Trophoblast cell (in vitro differentiated cells and primary cell): Measurements from ENCODE around the gene NOC2L.
"Not testable (repeated sequence)": the region's sequence is repeated elsewhere in the genome, so short reads cannot be mapped to it uniquely, and the experiment has no call there.

Source experiments
- DNase-seq, 2 donors: peaks; one replicate each; pipeline ENCODE4 v3.0.0-alpha.2; 2016
- H2AFZ ChIP-seq: 2 replicates; pipeline ENCODE4 v1.6.1; 2013; ENCODE audit warnings: low read length, moderate library complexity, mild to moderate bottlenecking; ENCODE audit not compliant: insufficient read depth, poor library complexity
- H2AK5ac ChIP-seq: 2 replicates; pipeline ENCODE4 v1.6.1; 2013; ENCODE audit warnings: mild to moderate bottlenecking, low read length
- H2BK120ac ChIP-seq: 2 replicates; pipeline ENCODE4 v1.6.1; 2013; ENCODE audit warnings: low read length, mild to moderate bottlenecking, moderate library complexity; ENCODE audit not compliant: insufficient read depth, poor library complexity
- H2BK12ac ChIP-seq: 2 replicates; pipeline ENCODE4 v1.6.1; 2013; ENCODE audit warnings: mild to moderate bottlenecking, low read length, moderate library complexity
- H2BK5ac ChIP-seq: 2 replicates; pipeline ENCODE4 v1.6.1; 2013; ENCODE audit warnings: low read length, low read depth, moderate library complexity, mild to moderate bottlenecking; ENCODE audit not compliant: poor library complexity
- H3K14ac ChIP-seq: 2 replicates; pipeline ENCODE4 v1.6.1; 2013; ENCODE audit warnings: mild to moderate bottlenecking, low read length
- H3K18ac ChIP-seq: 2 replicates; pipeline ENCODE4 v1.6.1; 2013; ENCODE audit warnings: mild to moderate bottlenecking, low read length
- H3K23ac ChIP-seq: 2 replicates; pipeline ENCODE4 v1.6.1; 2013; ENCODE audit warnings: low read length
- H3K27ac ChIP-seq: 2 replicates; pipeline ENCODE4 v1.5.1; 2013; ENCODE audit warnings: low read depth, mild to moderate bottlenecking, inconsistent platforms, low read length, moderate library complexity
- H3K27me3 ChIP-seq: 2 replicates; pipeline ENCODE4 v1.6.1; 2013; ENCODE audit warnings: inconsistent platforms, mild to moderate bottlenecking, low read length, moderate library complexity; ENCODE audit not compliant: insufficient read depth
- H3K36me3 ChIP-seq, 2 experiments: 1 replicate in 1 of 2; 2 replicates in 1 of 2; pipeline ENCODE4 v1.6.1; 2013; ENCODE audit warnings: low read length in 2 of 2, mild to moderate bottlenecking in 2 of 2, moderate library complexity in 1 of 2; ENCODE audit not compliant: insufficient read depth in 2 of 2, control insufficient read depth in 1 of 2
- H3K4ac ChIP-seq: 2 replicates; pipeline ENCODE4 v1.6.1; 2013; ENCODE audit warnings: low read depth, mild to moderate bottlenecking, low read length, moderate library complexity
- H3K4me1 ChIP-seq, 2 experiments: 1 replicate in 1 of 2; 2 replicates in 1 of 2; pipeline ENCODE4 v1.6.1; 2013; ENCODE audit warnings: low read length in 2 of 2, mild to moderate bottlenecking in 2 of 2, moderate library complexity in 1 of 2; ENCODE audit not compliant: insufficient read depth in 2 of 2, control insufficient read depth in 1 of 2
- H3K4me2 ChIP-seq: 2 replicates; pipeline ENCODE4 v1.6.1; 2013; ENCODE audit warnings: inconsistent platforms, mild to moderate bottlenecking, low read length, moderate library complexity
- H3K4me3 ChIP-seq: 2 replicates; pipeline ENCODE4 v1.5.1; 2013; ENCODE audit warnings: mild to moderate bottlenecking, low read depth, low read length, inconsistent platforms
- H3K79me1 ChIP-seq: one replicate; pipeline ENCODE4 v1.6.1; 2013; ENCODE audit warnings: low read length
- H3K79me2 ChIP-seq: 2 replicates; pipeline ENCODE4 v1.6.1; 2013; ENCODE audit warnings: low read length, mild to moderate bottlenecking; ENCODE audit not compliant: control insufficient read depth, insufficient read depth, poor library complexity
- H3K9ac ChIP-seq: 2 replicates; pipeline ENCODE4 v1.6.1; 2013; ENCODE audit warnings: mild to moderate bottlenecking, low read length
- H3K9me3 ChIP-seq: 2 replicates; pipeline ENCODE4 v1.6.1; 2013; ENCODE audit warnings: low read depth, mild to moderate bottlenecking, control low read depth, inconsistent platforms, low read length; ENCODE audit not compliant: insufficient read depth
- H4K12ac ChIP-seq: 2 replicates; pipeline ENCODE4 v1.6.1; 2013; ENCODE audit warnings: low read depth, mild to moderate bottlenecking, low read length, moderate library complexity
- H4K8ac ChIP-seq: 2 replicates; pipeline ENCODE4 v1.6.1; 2013; ENCODE audit warnings: low read depth, mild to moderate bottlenecking, low read length, moderate library complexity
- H4K91ac ChIP-seq: one replicate; pipeline ENCODE4 v1.6.1; 2013; ENCODE audit warnings: low read depth, mild to moderate bottlenecking, low read length, moderate library complexity
- WGBS: extraction: QIAGEN DNeasy Blood & Tissue Kit; methylation state at CpG from one replicate; pipeline ENCODE4 v1.1.7; 2013; ENCODE audit warnings: missing lambda C conversion rate; ENCODE audit not compliant: insufficient read length, insufficient coverage; ENCODE audit errors: extremely low coverage; 5-methylcytosine and 5-hydroxymethylcytosine counted together

NOC2L gene

GRCh38 chr1:978069-978834 is 19.2 kb upstream of the NOC2L start:
- H3K4me2 ChIP-seq: no peak overlapping the region
- H3K27ac ChIP-seq: no peak overlapping the region
- no peak overlapping the region for H3K14ac ChIP-seq
- H4K91ac ChIP-seq: no peak overlapping the region
- H3K18ac ChIP-seq: no peak overlapping the region
- no peak overlapping the region for H3K4ac ChIP-seq
- H3K4me1 ChIP-seq: peaks cover 0 to 10% of the 10 kb centered on the region in 2 experiments
- H3K4me3 ChIP-seq: no peak overlapping the region
- H2AK5ac ChIP-seq: no peak overlapping the region
- H2BK5ac ChIP-seq: no peak overlapping the region
- H3K23ac ChIP-seq: no peak overlapping the region
- WGBS: no CpG with 5 or more reads among the region's 44 CpGs
- no peaks in the 10 kb centered on the region for H3K79me1 ChIP-seq
- H3K9ac ChIP-seq: no peak overlapping the region
- DNase-seq: no peak
- H4K12ac ChIP-seq: no peak overlapping the region
- H2BK12ac ChIP-seq: no peak overlapping the region
- H4K8ac ChIP-seq: no peak overlapping the region
- H3K27me3 ChIP-seq: no peaks in the 10 kb centered on the region
- no peaks in the 10 kb centered on the region for H3K9me3 ChIP-seq
- H2AFZ ChIP-seq: no peak overlapping the region
- H3K36me3 ChIP-seq: no peaks in the 10 kb centered on the region
- no peaks in the 10 kb centered on the region for H3K79me2 ChIP-seq
- no peak overlapping the region for H2BK120ac ChIP-seq

DNA sequence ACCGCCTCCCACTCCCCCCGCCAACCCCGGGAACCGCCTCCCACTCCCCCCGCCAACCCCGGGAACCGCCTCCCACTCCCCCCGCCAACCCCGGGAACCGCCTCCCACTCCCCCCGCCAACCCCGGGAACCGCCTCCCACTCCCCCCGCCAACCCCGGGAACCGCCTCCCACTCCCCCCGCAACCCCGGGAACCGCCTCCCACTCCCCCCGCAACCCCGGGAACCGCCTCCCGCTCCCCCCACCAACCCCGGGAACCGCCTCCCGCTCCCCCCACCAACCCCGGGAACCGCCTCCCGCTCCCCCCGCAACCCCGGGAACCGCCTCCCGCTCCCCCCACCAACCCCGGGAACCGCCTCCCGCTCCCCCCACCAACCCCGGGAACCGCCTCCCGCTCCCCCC is 17.7 kb upstream of the NOC2L start:
- not testable (repeated sequence) for H2BK12ac ChIP-seq, H3K27me3 ChIP-seq, H3K18ac ChIP-seq, H3K14ac ChIP-seq, H3K23ac ChIP-seq, H3K9me3 ChIP-seq, H2AFZ ChIP-seq, H4K91ac ChIP-seq, H3K79me1 ChIP-seq, H3K4me2 ChIP-seq, DNase-seq, H4K12ac ChIP-seq, H3K27ac ChIP-seq, H3K79me2 ChIP-seq, H2BK120ac ChIP-seq, H3K4ac ChIP-seq, H4K8ac ChIP-seq, H3K9ac ChIP-seq, H3K36me3 ChIP-seq, H2AK5ac ChIP-seq, H2BK5ac ChIP-seq, H3K4me3 ChIP-seq
- WGBS: no CpG with 5 or more reads among the region's 39 CpGs
- peaks cover 0 to 10% of the 10 kb centered on the region in 2 experiments for H3K4me1 ChIP-seq

- H3K79me2 ChIP-seq: no peaks in the 10 kb centered on the region
- H2BK120ac ChIP-seq: no peak overlapping the region
- no peak overlapping the region for H4K12ac ChIP-seq
- H3K14ac ChIP-seq: no peak overlapping the region
- H3K4me1 ChIP-seq: peaks cover 0 to 14% of the 10 kb centered on the region in 2 experiments
- H3K36me3 ChIP-seq: no peaks in the 10 kb centered on the region
- H2AK5ac ChIP-seq: no peak overlapping the region
- no peaks in the 10 kb centered on the region for H3K9me3 ChIP-seq
- WGBS: no CpG with 5 or more reads among the region's 40 CpGs
- no peak overlapping the region for H3K4ac ChIP-seq
- H3K4me3 ChIP-seq: no peak overlapping the region
- peak overlapping the region; percentile 65 for H4K91ac ChIP-seq
- H3K4me2 ChIP-seq: peak overlapping the region; percentile 73
- H2BK12ac ChIP-seq: no peak overlapping the region
- H3K79me1 ChIP-seq: no peaks in the 10 kb centered on the region
- H2BK5ac ChIP-seq: no peak overlapping the region
- no peak overlapping the region for H3K23ac ChIP-seq
- peak overlapping the region; percentile 43 for H4K8ac ChIP-seq
- DNase-seq: peak; percentile 77 to 81
- no peak overlapping the region for H3K9ac ChIP-seq
- no peaks in the 10 kb centered on the region for H3K27me3 ChIP-seq
- H2AFZ ChIP-seq: no peak overlapping the region
- H3K27ac ChIP-seq: peak overlapping the region; percentile 68
- H3K18ac ChIP-seq: no peak overlapping the region
Measured at GRCh38 chr1:975896-976683, 17.0 kb upstream of the NOC2L start.

- H2AFZ ChIP-seq: no peak overlapping the region
- no CpG with 5 or more reads among the region's 9 CpGs for WGBS
- no peak overlapping the region for H2BK12ac ChIP-seq
- H2AK5ac ChIP-seq: no peak overlapping the region
- no peak overlapping the region for H4K12ac ChIP-seq
- no peak overlapping the region for H3K9ac ChIP-seq
- H2BK120ac ChIP-seq: no peak overlapping the region
- peaks cover 7 to 15% of the 10 kb centered on the region in 2 experiments for H3K4me1 ChIP-seq
- H3K9me3 ChIP-seq: no peaks in the 10 kb centered on the region
- no peak overlapping the region for H3K27ac ChIP-seq
- H4K8ac ChIP-seq: no peak overlapping the region
- H3K4me2 ChIP-seq: no peak overlapping the region
- H4K91ac ChIP-seq: peak overlapping the region; percentile 40
- H3K27me3 ChIP-seq: peaks cover 2% of the 10 kb centered on the region
- H2BK5ac ChIP-seq: no peak overlapping the region
- H3K23ac ChIP-seq: no peak overlapping the region
- no peak overlapping the region for H3K4ac ChIP-seq
- H3K14ac ChIP-seq: no peak overlapping the region
- no peaks in the 10 kb centered on the region for H3K79me1 ChIP-seq
- no peaks in the 10 kb centered on the region for H3K36me3 ChIP-seq
- no peak overlapping the region for H3K18ac ChIP-seq
- H3K79me2 ChIP-seq: no peaks in the 10 kb centered on the region
- DNase-seq: no peak
- H3K4me3 ChIP-seq: no peak overlapping the region
Measured at GRCh38 chr1:975365-975764, 16.3 kb upstream of the NOC2L start.
